Upper lobe of left lung (tissue), 6 donors: Measurements from ENCODE around the gene UPK1B. TPM values are rescaled to one million over a fixed set of nuclear protein-coding genes. Genes with fewer than 3 reads are reported as not detected.

Experiments
- ATAC-seq, 2 donors: fragments of 200-7000 bp; cut with Tn5 transposase; one replicate each; pipeline ENCODE4 v1.9.1; 2022; ENCODE audit warnings: mild to moderate bottlenecking in 2 of 2, moderate library complexity in 2 of 2; ENCODE audit not compliant: low FRiP score in 2 of 2
- DNase-seq, 2 donors: peaks; one replicate each; pipeline ENCODE4 v3.0.0-alpha.2; 2019 to 2020
- H3K27ac ChIP-seq, 4 donors: fragments of 200-600 bp; sonication (generic); one replicate each; pipeline ENCODE4 v1.5.1; 2016 to 2019
- H3K27me3 ChIP-seq, 4 donors: fragments of 200-600 bp; sonication (generic); one replicate each; pipeline ENCODE4 v1.5.1; 2017 to 2019
- H3K36me3 ChIP-seq, 4 donors: fragments of 200-600 bp; sonication (generic); one replicate each; pipeline ENCODE4 v1.5.1; 2016 to 2019
- H3K4me1 ChIP-seq, 4 donors: fragments of 200-600 bp; sonication (generic); one replicate each; pipeline ENCODE4 v1.5.1; 2018 to 2019
- H3K4me3 ChIP-seq, 4 donors: fragments of 200-600 bp; sonication (generic); one replicate each; pipeline ENCODE4 v1.5.1; 2017 to 2019; ENCODE audit warnings: mild to moderate bottlenecking in 2 of 4, moderate library complexity in 1 of 4
- H3K9me3 ChIP-seq, 4 donors: fragments of 200-600 bp; sonication (generic); one replicate each; pipeline ENCODE4 v1.5.1; 2018 to 2019
- EP300 ChIP-seq, 4 donors: sonication (generic); formaldehyde crosslinking; IDR thresholded peaks; one replicate each; pipeline ENCODE4 v1.5.1; 2017; ENCODE audit warnings: antibody characterized with exemption in 4 of 4, control low read depth in 2 of 4
- POLR2A ChIP-seq, 4 donors: fragments of 450-650 bp; IDR thresholded peaks; one replicate each; pipeline ENCODE4 v1.5.1; 2016 to 2017; ENCODE audit warnings: antibody characterized with exemption in 4 of 4, mild to moderate bottlenecking in 2 of 4
- POLR2AphosphoS5 ChIP-seq, 2 donors: sonication (generic); formaldehyde crosslinking; IDR thresholded peaks; one replicate each; pipeline ENCODE4 v1.5.1; 2017; ENCODE audit warnings: antibody characterized with exemption in 2 of 2
- WGBS, 2 donors: methylation state at CpG; one replicate each; pipeline ENCODE4 v1.1.5; 2017 to 2018; 5-methylcytosine and 5-hydroxymethylcytosine counted together
- total RNA-seq, 6 donors: library from RNA; depleted of rRNA in 4 of 6; stranded (reverse); fragments of >200 nt in 4 of 6; gene quantifications; one replicate each; pipeline versions ENCODE4 v1.1.0 to v1.2.1, GENCODE V29; 2016 to 2021
- TF ChIP-seq, protein P1 (sequence below), 6 experiments: fragments of 450-650 bp in 4 of 6; fragments of 200-600 bp in 2 of 6; sonication (generic) in 2 of 6; IDR thresholded peaks; one replicate each; pipeline ENCODE4 v1.5.1; 2016 to 2019; ENCODE audit warnings: antibody characterized with exemption in 6 of 6
- donor health status: DM: no; HTN: no; CAD: no; lungs with moderate emphysema.
- donor health status: DM: no; HTN: yes; CAD: no; lungs with severe emphysema.

UPK1B gene
- total RNA-seq, 6 donors from 2014 or later: 0.57 TPM; not detected in 5

DNA sequence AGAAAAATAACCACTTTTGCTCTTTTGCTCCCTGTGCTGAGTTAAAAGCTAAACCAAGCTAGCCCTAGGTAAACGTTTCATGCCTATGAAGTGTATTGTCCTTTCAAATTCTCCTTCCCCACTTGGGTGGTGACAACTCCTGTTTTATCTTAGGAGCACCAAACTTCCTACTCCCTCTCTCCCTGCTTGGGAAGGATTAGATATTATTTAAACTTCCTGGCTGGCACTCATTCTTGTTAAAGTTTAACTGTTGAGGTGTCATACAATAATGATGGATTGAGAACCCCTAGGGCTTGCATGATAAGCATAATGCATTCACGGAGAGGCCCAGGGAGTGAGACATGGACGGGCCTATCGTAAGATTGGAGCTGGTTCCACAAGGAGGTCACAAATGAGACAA, 37.8 kb downstream of the UPK1B start:
- Histone ChIP-seq H3K9me3 (no peaks in the 10 kb centered on the region), H3K4me1 (peaks cover 0 to 14% (median 8%) of the 10 kb centered on the region in 4 donors), H3K36me3 (peaks cover 14 to 70% (median 34%) of the 10 kb centered on the region in 4 donors), H3K27me3 (no peaks in the 10 kb centered on the region), H3K27ac (no peak overlapping the region), H3K4me3 (no peak overlapping the region)
- DNase-seq: no peak
- TF ChIP-seq POLR2AphosphoS5 (IDR thresholded peaks at IDR 0.05) (no peak), EP300 (IDR thresholded peaks at IDR 0.05) (no peak), POLR2A (IDR thresholded peaks at IDR 0.05) (no peak)
- TF ChIP-seq, protein P1, sequence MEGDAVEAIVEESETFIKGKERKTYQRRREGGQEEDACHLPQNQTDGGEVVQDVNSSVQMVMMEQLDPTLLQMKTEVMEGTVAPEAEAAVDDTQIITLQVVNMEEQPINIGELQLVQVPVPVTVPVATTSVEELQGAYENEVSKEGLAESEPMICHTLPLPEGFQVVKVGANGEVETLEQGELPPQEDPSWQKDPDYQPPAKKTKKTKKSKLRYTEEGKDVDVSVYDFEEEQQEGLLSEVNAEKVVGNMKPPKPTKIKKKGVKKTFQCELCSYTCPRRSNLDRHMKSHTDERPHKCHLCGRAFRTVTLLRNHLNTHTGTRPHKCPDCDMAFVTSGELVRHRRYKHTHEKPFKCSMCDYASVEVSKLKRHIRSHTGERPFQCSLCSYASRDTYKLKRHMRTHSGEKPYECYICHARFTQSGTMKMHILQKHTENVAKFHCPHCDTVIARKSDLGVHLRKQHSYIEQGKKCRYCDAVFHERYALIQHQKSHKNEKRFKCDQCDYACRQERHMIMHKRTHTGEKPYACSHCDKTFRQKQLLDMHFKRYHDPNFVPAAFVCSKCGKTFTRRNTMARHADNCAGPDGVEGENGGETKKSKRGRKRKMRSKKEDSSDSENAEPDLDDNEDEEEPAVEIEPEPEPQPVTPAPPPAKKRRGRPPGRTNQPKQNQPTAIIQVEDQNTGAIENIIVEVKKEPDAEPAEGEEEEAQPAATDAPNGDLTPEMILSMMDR (IDR thresholded peaks at IDR 0.05): no peak
- no peak for ATAC-seq
- WGBS, 2 donors: 38 to 39% methylated on average over 4 of the region's 4 CpGs

DNA sequence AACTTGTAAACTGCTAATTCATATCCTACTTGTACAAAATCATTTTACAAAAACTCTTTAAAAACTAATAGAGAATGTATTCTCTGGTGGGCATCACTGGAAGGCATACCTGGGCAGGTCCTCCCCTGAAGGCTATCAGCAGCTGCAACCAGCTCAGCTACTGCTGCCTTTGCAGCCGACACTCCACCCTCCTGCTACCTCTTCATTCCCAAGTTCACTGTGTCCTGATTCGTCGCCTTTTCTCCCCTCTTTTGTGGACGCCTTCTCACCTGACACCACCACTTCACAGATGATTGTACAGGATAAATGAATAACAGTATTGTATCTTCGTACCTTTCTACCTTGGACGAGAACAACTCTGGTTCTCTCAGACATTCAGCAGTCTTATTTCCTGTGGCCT, 38.4 kb downstream of the UPK1B start:
- Histone ChIP-seq H3K9me3 (no peaks in the 10 kb centered on the region), H3K36me3 (peaks cover 14 to 73% (median 34%) of the 10 kb centered on the region in 4 donors), H3K27ac (no peak overlapping the region), H3K4me3 (no peak overlapping the region), H3K4me1 (peaks cover 0 to 8% (median 4%) of the 10 kb centered on the region in 4 donors), H3K27me3 (no peaks in the 10 kb centered on the region)
- DNase-seq (no peak), ATAC-seq (no peak)
- 84 to 88% methylated on average over 6 of the region's 6 CpGs for WGBS, 2 donors
- no peak for TF ChIP-seq EP300 (IDR thresholded peaks at IDR 0.05)
- no peak for TF ChIP-seq POLR2AphosphoS5 (IDR thresholded peaks at IDR 0.05)
- TF ChIP-seq POLR2A (IDR thresholded peaks at IDR 0.05): no peak
- TF ChIP-seq, protein P1 (IDR thresholded peaks at IDR 0.05): no peak

DNA sequence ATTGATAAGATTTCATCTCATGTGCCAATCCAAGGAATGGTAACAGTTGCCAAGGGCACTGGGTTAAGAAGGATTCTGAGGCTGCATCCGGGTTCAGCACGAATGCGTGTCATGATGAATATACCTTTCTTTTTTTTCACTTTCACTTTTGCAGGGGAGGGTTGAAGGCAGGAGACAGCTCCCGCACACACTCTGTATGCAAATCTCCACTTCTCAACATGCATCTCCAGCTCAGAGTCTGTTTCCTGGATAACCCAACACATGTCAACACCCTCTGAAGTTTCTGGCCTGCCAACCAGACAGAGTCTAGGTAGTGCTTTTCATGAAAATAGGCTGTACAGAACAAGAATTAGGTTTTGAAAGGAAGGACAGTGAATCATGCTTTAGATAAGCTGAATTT, 45.7 kb downstream of the UPK1B start:
- ATAC-seq: no peak
- TF ChIP-seq, protein P1 (IDR thresholded peaks at IDR 0.05): no peak
- Histone ChIP-seq H3K4me1 (no peaks in the 10 kb centered on the region), H3K27ac (no peak overlapping the region), H3K36me3 (peaks cover 23 to 93% (median 55%) of the 10 kb centered on the region in 4 donors), H3K9me3 (no peaks in the 10 kb centered on the region), H3K4me3 (no peak overlapping the region), H3K27me3 (no peaks in the 10 kb centered on the region)
- no peak for DNase-seq
- 69 to 84% methylated on average over 4 of the region's 4 CpGs for WGBS, 2 donors

DNA sequence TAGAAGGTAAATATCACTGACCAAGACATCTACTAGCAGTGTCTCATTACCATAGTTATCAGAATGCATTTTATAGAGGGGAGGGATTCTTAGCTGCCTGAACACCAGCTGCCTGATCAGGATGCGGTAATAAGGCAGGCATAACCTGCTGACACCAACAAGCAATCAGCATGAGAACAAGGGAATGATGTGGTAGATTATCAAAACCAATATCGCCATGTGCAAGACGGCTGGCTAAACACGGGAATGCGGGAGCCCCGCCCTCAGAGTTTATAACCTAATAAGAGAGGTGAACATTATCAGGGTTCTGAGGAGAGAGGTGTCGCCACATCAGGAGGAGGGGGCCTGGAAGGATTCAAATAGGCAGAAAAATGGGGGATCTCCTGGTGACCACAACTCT, 46.8 kb downstream of the UPK1B start:
- WGBS, 2 donors: 93 to 95% methylated on average over 7 of the region's 7 CpGs
- DNase-seq (no peak), ATAC-seq (no peak)
- Histone ChIP-seq H3K9me3 (no peaks in the 10 kb centered on the region), H3K27me3 (no peaks in the 10 kb centered on the region), H3K27ac (no peak overlapping the region), H3K36me3 (peaks cover 17 to 84% (median 48%) of the 10 kb centered on the region in 4 donors), H3K4me1 (no peaks in the 10 kb centered on the region), H3K4me3 (no peak overlapping the region)
- TF ChIP-seq EP300 (IDR thresholded peaks at IDR 0.05): no peak
- no peak for TF ChIP-seq POLR2A (IDR thresholded peaks at IDR 0.05)
- no peak for TF ChIP-seq POLR2AphosphoS5 (IDR thresholded peaks at IDR 0.05)
- TF ChIP-seq, protein P1 (IDR thresholded peaks at IDR 0.05): no peak

DNA sequence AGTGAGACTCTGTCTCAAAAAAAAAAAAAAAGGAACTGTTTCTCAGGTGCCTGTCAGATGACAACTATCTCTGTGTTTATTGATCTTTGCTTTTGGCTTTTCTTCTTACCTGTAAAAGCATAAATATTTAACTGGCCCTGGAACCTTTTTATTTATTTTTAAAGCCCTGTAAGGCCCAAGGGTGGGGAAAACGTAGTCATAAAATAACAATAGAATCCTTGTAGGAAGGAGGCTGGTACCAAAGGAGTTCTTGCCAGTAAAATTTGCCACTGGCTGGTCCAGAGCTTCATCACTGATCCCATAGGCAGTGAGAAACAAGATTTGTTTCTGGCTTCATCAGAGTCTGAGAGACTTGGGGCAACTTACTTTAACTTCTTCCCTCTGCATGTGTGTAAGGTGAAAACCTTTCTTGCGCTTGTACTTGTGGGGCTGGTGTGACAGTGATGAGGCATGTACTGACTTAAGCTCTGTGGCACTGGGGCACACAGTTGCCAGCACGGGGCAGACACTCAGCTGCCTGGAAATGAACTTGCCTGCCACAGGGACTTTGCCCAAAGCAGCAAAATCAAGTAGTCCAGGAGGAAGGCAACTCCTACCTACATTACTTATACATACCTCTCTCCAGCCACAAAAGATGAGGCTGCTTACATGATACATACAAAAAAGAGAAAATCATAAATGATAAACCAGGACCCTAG, 47.7 kb downstream of the UPK1B start:
- WGBS, 2 donors: 89 to 90% methylated on average over 3 of the region's 3 CpGs
- ATAC-seq: no peak
- Histone ChIP-seq H3K9me3 (no peaks in the 10 kb centered on the region), H3K4me3 (no peak overlapping the region), H3K27me3 (no peaks in the 10 kb centered on the region), H3K27ac (no peak overlapping the region), H3K4me1 (no peaks in the 10 kb centered on the region), H3K36me3 (peaks cover 9 to 74% (median 46%) of the 10 kb centered on the region in 4 donors)
- TF ChIP-seq POLR2A (IDR thresholded peaks at IDR 0.05) (no peak), POLR2AphosphoS5 (IDR thresholded peaks at IDR 0.05) (no peak), EP300 (IDR thresholded peaks at IDR 0.05) (no peak)
- TF ChIP-seq, protein P1 (IDR thresholded peaks at IDR 0.05): no peak
- no peak for DNase-seq
